ENCODE data around the gene LYPD1. TPM values are rescaled to one million over a fixed set of nuclear protein-coding genes. Genes with fewer than 3 reads are reported as not detected.

Gene LYPD1
- total RNA-seq, 1 experiment from 2014 or later = not detected

GRCh38 chr2:132606649-132607048 lies 63.4 kb downstream of the LYPD1 start:
- no peak overlapping the region for H3K4me3 Mint-ChIP-seq (ENCODE audit: unreplicated experiment)
- no peak for TF ChIP-seq CTCF (IDR thresholded peaks at IDR 0.05; ENCODE audit: unreplicated experiment)
- intact Hi-C loops (cut with micrococcal nuclease) = no loop called here

DNA sequence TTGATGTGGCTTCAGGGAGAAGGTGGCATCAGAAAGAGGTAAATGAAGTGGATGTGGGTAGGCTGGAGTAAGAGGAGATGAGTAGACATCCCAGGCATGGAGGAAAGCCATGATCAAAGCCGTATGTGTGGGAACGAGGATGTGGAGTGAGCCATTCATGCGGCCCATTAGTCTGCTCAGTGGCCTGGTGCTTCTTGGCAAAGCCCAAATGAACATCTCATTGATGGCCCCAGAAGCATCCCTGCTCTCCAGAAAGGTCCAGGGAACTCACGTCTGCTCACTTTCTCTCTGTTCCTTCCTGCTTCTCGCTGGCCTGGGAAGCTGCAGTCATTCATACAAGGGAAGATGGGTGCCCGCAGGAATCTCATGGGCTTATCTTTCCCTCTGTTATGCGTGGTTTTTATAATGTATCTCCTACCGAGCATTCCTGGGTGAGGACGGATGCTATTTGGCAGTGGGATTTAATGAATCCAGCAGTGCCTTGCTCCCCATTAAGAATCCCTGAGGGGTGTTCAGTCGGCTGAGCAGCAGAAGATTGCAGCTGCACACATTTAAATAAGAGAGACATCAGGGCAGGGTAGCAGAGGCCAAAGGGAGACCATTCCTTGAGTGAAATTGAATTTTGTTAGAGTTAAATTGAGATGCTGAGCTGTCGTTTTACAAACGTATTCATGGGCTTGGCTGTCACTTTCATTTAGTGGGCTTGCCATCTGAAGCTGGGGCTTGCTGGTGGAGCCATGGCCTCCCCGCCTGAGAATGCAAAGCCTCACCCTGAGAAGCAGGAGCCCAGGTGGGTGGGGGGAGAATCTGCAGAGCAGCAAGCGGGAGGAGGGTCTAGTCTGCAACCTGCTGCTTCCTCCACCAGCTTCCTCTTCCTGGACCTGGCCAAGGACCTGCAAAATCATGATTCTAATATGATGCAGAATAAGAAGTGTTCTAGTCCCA lies 64.5 kb downstream of the LYPD1 start:
- no peak for TF ChIP-seq CTCF (IDR thresholded peaks at IDR 0.05; ENCODE audit: unreplicated experiment)
- no TSS peak for BruUV-seq (replicated peaks)
- CTCF ChIA-PET = interaction anchor here (0.5 to 0.7 kb wide), 2 partner anchors 13 to 237 kb away, joined by 3 read pairs; no protein-coding TSS in a partner anchor
- Mint-ChIP-seq H3K9me3 (ENCODE audit: unreplicated experiment) (no peaks in the 10 kb centered on the region), H3K27me3 (ENCODE audit: insufficient read depth, unreplicated experiment) (no peaks in the 10 kb centered on the region), H3K4me3 (ENCODE audit: unreplicated experiment) (no peak overlapping the region), H3K27ac (ENCODE audit: low read depth, unreplicated experiment) (no peak overlapping the region), H3K4me1 (ENCODE audit: insufficient read depth, unreplicated experiment) (no peaks in the 10 kb centered on the region), H3K36me3 (ENCODE audit: insufficient read depth, unreplicated experiment) (no peaks in the 10 kb centered on the region)
- intact Hi-C loops (cut with micrococcal nuclease) = no loop called here
- POLR2A ChIA-PET = no interaction called here
- no peak for DNase-seq (ENCODE audit: unreplicated experiment)

More at GRCh38 chr2:132606649-132607048, 63.4 kb downstream of the LYPD1 start:
- H3K4me1 Mint-ChIP-seq (ENCODE audit: insufficient read depth, unreplicated experiment) = no peaks in the 10 kb centered on the region
- BruUV-seq (replicated peaks) = no TSS peak
- H3K27me3 Mint-ChIP-seq (ENCODE audit: insufficient read depth, unreplicated experiment) = no peaks in the 10 kb centered on the region
- no peak overlapping the region for H3K27ac Mint-ChIP-seq (ENCODE audit: low read depth, unreplicated experiment)
- DNase-seq (ENCODE audit: unreplicated experiment) = no peak
- no peaks in the 10 kb centered on the region for H3K9me3 Mint-ChIP-seq (ENCODE audit: unreplicated experiment)
- no peaks in the 10 kb centered on the region for H3K36me3 Mint-ChIP-seq (ENCODE audit: insufficient read depth, unreplicated experiment)
- ChIA-PET CTCF (interaction anchor here (0.7 to 1.2 kb wide), 2 partner anchors 14 to 15 kb away, joined by 3 to 4 read pairs; no protein-coding TSS in a partner anchor), POLR2A (no interaction called here)

DNA sequence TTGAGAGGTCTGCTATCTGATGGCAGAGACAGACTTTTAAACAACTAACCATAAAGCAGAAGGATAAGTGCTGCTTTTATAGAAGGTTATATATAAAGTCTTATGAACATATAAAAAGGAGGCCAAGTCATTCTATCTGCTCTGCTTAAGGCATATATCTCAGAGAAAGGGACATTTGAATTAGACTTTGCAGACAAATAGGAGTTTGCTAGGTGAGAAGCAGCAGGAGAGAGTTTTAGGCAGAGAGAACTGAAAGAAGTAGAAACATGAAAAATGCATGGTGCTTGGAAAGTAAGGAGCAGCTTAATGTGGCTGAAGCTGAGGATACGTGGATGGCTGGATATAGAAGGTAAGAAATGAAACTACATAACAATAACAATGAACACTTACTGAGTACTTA lies 65.4 kb downstream of the LYPD1 start:
- no peak for DNase-seq (ENCODE audit: unreplicated experiment)
- TF ChIP-seq CTCF (IDR thresholded peaks at IDR 0.05; ENCODE audit: unreplicated experiment) = no peak
- Mint-ChIP-seq H3K4me3 (ENCODE audit: unreplicated experiment) (no peak overlapping the region), H3K27ac (ENCODE audit: low read depth, unreplicated experiment) (no peak overlapping the region), H3K36me3 (ENCODE audit: insufficient read depth, unreplicated experiment) (no peaks in the 10 kb centered on the region), H3K4me1 (ENCODE audit: insufficient read depth, unreplicated experiment) (no peaks in the 10 kb centered on the region), H3K27me3 (ENCODE audit: insufficient read depth, unreplicated experiment) (no peaks in the 10 kb centered on the region), H3K9me3 (ENCODE audit: unreplicated experiment) (no peaks in the 10 kb centered on the region)
- BruUV-seq (replicated peaks) = no TSS peak
- CTCF ChIA-PET = no interaction called here
- POLR2A ChIA-PET = no interaction called here
- intact Hi-C loops (cut with micrococcal nuclease) = no loop called here

DNA sequence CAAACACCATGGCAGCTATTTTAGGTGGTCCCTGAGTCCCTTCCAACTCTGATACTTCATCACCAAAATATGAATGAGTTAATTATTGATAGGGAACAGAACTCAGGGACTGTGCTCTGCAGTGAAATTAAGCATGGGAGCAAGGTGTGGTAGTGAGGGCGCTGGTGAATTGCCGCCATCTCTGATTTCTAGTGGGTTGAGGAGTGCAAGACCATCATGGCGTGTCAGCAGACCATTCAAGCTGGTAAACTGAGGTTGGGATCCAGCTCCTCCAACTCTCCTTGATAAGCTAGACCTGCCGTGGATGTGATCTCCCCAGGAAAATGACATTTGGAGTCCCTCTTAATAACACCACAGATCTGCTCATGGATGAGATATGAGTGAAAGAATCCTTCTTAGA lies 70.4 kb downstream of the LYPD1 start:
- H3K27ac Mint-ChIP-seq (ENCODE audit: low read depth, unreplicated experiment) = no peak overlapping the region
- intact Hi-C loops (cut with micrococcal nuclease) = no loop called here
- TF ChIP-seq CTCF (IDR thresholded peaks at IDR 0.05; ENCODE audit: unreplicated experiment) = no peak
- DNase-seq (ENCODE audit: unreplicated experiment) = no peak
- no peak overlapping the region for H3K4me3 Mint-ChIP-seq (ENCODE audit: unreplicated experiment)
- no TSS peak for BruUV-seq (replicated peaks)
- H3K9me3 Mint-ChIP-seq (ENCODE audit: unreplicated experiment) = peaks cover 7% of the 10 kb centered on the region
- H3K4me1 Mint-ChIP-seq (ENCODE audit: insufficient read depth, unreplicated experiment) = no peaks in the 10 kb centered on the region
- peaks cover 6% of the 10 kb centered on the region for H3K36me3 Mint-ChIP-seq (ENCODE audit: insufficient read depth, unreplicated experiment)
- ChIA-PET CTCF (interaction anchor here (0.6 kb wide), 1 partner anchor 277 kb away, joined by 3 read pairs; no protein-coding TSS in a partner anchor), POLR2A (no interaction called here)
- no peaks in the 10 kb centered on the region for H3K27me3 Mint-ChIP-seq (ENCODE audit: insufficient read depth, unreplicated experiment)

Data from MCF 10A (cell line).